Stomach (tissue), 9 donors: Measurements from ENCODE around the gene OR2A25. TPM values are rescaled to one million over a fixed set of nuclear protein-coding genes. Genes with fewer than 3 reads are reported as not detected.

ENCODE experiments used
- DNase-seq, 2 donors: peaks; one replicate each; pipeline versions ENCODE4 v3.0.0 to v3.0.0-alpha.2; 2013 to 2019
- H3K27ac ChIP-seq, 5 donors: fragments of 200-600 bp in 4 of 5; sonication (generic) in 4 of 5; one replicate each; pipeline ENCODE4 v1.5.1; 2013 to 2019; ENCODE audit warnings: mild to moderate bottlenecking in 1 of 5, moderate library complexity in 1 of 5
- H3K27me3 ChIP-seq, 3 donors: fragments of 200-600 bp; sonication (generic); one replicate each; pipeline ENCODE4 v1.5.1; 2017 to 2019; ENCODE audit warnings: mixed run types in 1 of 3
- H3K36me3 ChIP-seq, 4 donors: fragments of 200-600 bp; sonication (generic); 1 replicate in 3 of 4; 2 replicates in 1 of 4; pipeline ENCODE4 v1.5.1; 2016 to 2019
- H3K4me1 ChIP-seq, 4 donors: fragments of 200-600 bp; sonication (generic); one replicate each; pipeline ENCODE4 v1.5.1; 2016 to 2019
- H3K4me3 ChIP-seq, 4 donors: fragments of 200-600 bp; sonication (generic) in 3 of 4; one replicate each; pipeline ENCODE4 v1.5.1; 2016 to 2019; ENCODE audit warnings: mild to moderate bottlenecking in 1 of 4
- H3K9me3 ChIP-seq, 4 donors: fragments of 200-600 bp; sonication (generic); one replicate each; pipeline ENCODE4 v1.5.1; 2016 to 2019
- EP300 ChIP-seq: sonication (generic); formaldehyde crosslinking; IDR thresholded peaks from one replicate; pipeline ENCODE4 v1.6.1; 2017; ENCODE audit warnings: antibody characterized with exemption
- POLR2A ChIP-seq, 4 donors: fragments of 450-650 bp; IDR thresholded peaks; one replicate each; pipeline ENCODE4 v1.6.1; 2016; ENCODE audit warnings: antibody characterized with exemption in 4 of 4, control low read depth in 2 of 4, mild to moderate bottlenecking in 1 of 4, moderate library complexity in 1 of 4
- POLR2AphosphoS5 ChIP-seq, 3 donors: sonication (generic); formaldehyde crosslinking; IDR thresholded peaks; one replicate each; pipeline ENCODE4 v1.6.1; 2016; ENCODE audit warnings: antibody characterized with exemption in 3 of 3
- WGBS, 5 donors: extraction: QIAGEN DNeasy Blood & Tissue Kit in 3 of 5; methylation state at CpG; one replicate each; pipeline versions ENCODE4 v1.1.5 to v1.1.7; 2013 to 2018; 5-methylcytosine and 5-hydroxymethylcytosine counted together
- intact Hi-C: fragments of 100-400 bp; cut with DNase I; formaldehyde crosslinking; loops from one replicate; pipeline ENCODE4 v1.15.1; 2023; ENCODE audit warnings: low total_unique reads
- polyA plus RNA-seq, 3 donors: library from polyadenylated mRNA; stranded (reverse); fragments of 200-250 nt; gene quantifications; one replicate each; pipeline ENCODE4 v1.2.3, GENCODE V29; 2013
- total RNA-seq, 5 donors: library from RNA; depleted of rRNA; stranded (reverse); fragments of >200 nt; gene quantifications; one replicate each; pipeline versions ENCODE4 v1.1.0 to v1.2.3, GENCODE V29; 2014 to 2016
- TF ChIP-seq, protein P1 (sequence below), 7 experiments: fragments of 450-650 bp in 4 of 7; fragments of 200-600 bp in 3 of 7; sonication (generic) in 3 of 7; IDR thresholded peaks; one replicate each; pipeline ENCODE4 v1.5.1; 2016 to 2019; ENCODE audit warnings: antibody characterized with exemption in 7 of 7, control low read depth in 2 of 7, mild to moderate bottlenecking in 1 of 7
- donor health status: healthy with polysubstance abuse.
- donor health status: Bipolar disorder and iron deficiency.
- donor health status: healthy.

The OR2A25 gene
- total and polyA plus RNA-seq, 8 donors = not detected

DNA sequence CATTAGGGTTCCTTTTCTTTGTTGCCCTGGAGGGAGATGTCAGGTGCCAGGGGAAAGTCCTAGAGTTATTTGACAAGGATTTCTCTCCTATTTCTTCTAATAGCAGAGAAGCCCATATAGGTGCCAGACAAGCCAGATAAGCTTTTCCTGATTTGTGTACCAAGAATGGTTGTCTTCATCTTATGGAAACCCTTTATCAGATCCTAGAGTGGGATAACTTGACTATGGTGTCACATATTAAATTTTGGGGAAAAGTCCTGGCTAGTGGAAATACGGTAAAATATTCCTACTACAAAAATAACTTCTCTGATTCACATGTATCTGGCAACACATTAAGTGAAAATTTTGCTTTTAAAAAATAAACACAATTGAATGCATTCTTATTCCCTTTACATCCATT, 17.6 kb downstream of the OR2A25 start:
- no peaks in the 10 kb centered on the region for H3K4me1 ChIP-seq
- TF ChIP-seq POLR2AphosphoS5 (IDR thresholded peaks at IDR 0.05) = no peak
- TF ChIP-seq POLR2A (IDR thresholded peaks at IDR 0.05) = no peak
- no peak for TF ChIP-seq EP300
- no peak overlapping the region for H3K27ac ChIP-seq
- H3K27me3 ChIP-seq = no peaks in the 10 kb centered on the region
- DNase-seq = no peak
- no peaks in the 10 kb centered on the region for H3K36me3 ChIP-seq
- no peak overlapping the region for H3K4me3 ChIP-seq
- H3K9me3 ChIP-seq = peaks cover 0 to 6% (median 3%) of the 10 kb centered on the region in 4 donors
- 71 to 88% (median 81%) methylated on average over 1 of the region's 1 CpG for WGBS, 5 donors
- intact Hi-C loops = no loop called here

DNA sequence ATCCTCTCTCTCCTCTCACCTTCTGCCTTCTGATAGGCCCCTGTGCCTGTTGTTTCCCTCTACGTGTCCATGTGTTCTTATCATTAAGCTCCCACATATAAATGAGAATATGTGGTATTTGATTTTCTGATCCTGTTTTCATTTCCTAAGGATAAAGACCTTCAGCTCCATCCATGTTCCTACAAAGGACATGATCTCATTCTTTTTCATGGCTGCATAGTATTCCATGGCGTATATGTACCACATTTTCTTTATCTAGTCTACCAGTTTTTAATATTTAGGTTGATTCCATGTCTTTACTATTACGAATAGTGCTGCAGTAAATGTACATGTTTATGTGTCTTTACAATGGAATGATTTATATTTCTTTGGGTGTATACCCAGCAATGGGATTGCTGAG, 21.1 kb downstream of the OR2A25 start:
- H3K36me3 ChIP-seq = no peaks in the 10 kb centered on the region
- no peak overlapping the region for H3K4me3 ChIP-seq
- TF ChIP-seq POLR2A (IDR thresholded peaks at IDR 0.05) (no peak), POLR2AphosphoS5 (IDR thresholded peaks at IDR 0.05) (no peak), EP300 (no peak)
- TF ChIP-seq, protein P1, sequence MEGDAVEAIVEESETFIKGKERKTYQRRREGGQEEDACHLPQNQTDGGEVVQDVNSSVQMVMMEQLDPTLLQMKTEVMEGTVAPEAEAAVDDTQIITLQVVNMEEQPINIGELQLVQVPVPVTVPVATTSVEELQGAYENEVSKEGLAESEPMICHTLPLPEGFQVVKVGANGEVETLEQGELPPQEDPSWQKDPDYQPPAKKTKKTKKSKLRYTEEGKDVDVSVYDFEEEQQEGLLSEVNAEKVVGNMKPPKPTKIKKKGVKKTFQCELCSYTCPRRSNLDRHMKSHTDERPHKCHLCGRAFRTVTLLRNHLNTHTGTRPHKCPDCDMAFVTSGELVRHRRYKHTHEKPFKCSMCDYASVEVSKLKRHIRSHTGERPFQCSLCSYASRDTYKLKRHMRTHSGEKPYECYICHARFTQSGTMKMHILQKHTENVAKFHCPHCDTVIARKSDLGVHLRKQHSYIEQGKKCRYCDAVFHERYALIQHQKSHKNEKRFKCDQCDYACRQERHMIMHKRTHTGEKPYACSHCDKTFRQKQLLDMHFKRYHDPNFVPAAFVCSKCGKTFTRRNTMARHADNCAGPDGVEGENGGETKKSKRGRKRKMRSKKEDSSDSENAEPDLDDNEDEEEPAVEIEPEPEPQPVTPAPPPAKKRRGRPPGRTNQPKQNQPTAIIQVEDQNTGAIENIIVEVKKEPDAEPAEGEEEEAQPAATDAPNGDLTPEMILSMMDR (IDR thresholded peaks at IDR 0.05) = no peak
- no peaks in the 10 kb centered on the region for H3K27me3 ChIP-seq
- no peaks in the 10 kb centered on the region for H3K4me1 ChIP-seq
- no peak overlapping the region for H3K27ac ChIP-seq
- DNase-seq = no peak
- 80 to 91% (median 89%) methylated on average over 3 of the region's 3 CpGs for WGBS, 5 donors
- intact Hi-C loops = no loop called here
- peaks cover 0 to 6% (median 3%) of the 10 kb centered on the region in 4 donors for H3K9me3 ChIP-seq

DNA sequence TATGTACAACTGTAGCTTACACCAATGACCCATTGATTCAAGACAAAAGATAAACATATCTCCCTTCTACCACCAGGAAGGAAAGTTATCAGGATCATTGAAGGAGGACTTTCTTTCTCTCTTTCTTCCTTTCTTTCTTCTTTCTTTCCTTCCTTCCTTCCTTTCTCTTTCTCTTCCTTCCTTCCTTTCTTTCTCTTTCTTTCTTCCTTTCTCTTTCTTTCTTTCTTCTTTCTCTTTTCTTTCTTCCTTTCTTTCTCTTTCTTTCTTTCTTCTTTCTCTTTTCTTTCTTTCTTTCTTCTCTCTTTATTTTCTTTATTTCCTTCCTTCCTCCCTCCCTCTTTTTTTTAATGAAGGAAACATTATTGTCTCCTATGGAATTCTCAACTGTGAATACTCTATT, 29.2 kb downstream of the OR2A25 start:
- Histone ChIP-seq H3K27me3 (no peaks in the 10 kb centered on the region), H3K4me3 (no peak overlapping the region), H3K27ac (no peak overlapping the region), H3K36me3 (no peaks in the 10 kb centered on the region), H3K4me1 (no peaks in the 10 kb centered on the region), H3K9me3 (no peaks in the 10 kb centered on the region)
- TF ChIP-seq, protein P1 (IDR thresholded peaks at IDR 0.05) = no peak
- TF ChIP-seq POLR2AphosphoS5 (IDR thresholded peaks at IDR 0.05) (no peak), EP300 (no peak), POLR2A (IDR thresholded peaks at IDR 0.05) (no peak)
- intact Hi-C loops = no loop called here
- no peak for DNase-seq

DNA sequence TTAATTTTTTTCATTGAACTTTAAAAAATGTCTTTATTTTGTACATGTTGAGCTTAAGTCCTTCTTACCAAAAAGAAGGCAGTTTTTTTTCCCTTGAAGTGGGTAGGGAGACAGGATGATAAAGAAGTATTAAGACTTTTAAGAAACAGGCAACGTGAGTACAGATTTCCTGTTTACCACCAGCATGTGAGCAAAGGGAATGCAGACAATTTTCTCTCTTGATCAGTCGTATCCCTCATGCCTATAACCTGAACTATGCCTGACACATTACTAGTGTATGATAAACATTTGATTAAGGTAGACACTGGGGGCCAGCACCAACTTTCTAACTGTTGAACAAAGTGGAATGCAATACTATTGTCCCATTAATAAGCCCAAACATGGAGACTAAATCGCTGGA, 31.0 kb downstream of the OR2A25 start:
- intact Hi-C loops = no loop called here
- TF ChIP-seq, protein P1 (IDR thresholded peaks at IDR 0.05) = no peak
- TF ChIP-seq POLR2AphosphoS5 (IDR thresholded peaks at IDR 0.05) (no peak), EP300 (no peak), POLR2A (IDR thresholded peaks at IDR 0.05) (no peak)
- Histone ChIP-seq H3K27ac (no peak overlapping the region), H3K4me1 (no peaks in the 10 kb centered on the region), H3K36me3 (no peaks in the 10 kb centered on the region), H3K4me3 (no peak overlapping the region), H3K9me3 (no peaks in the 10 kb centered on the region), H3K27me3 (no peaks in the 10 kb centered on the region)
- WGBS, 5 donors = 50 to 56% (median 52%) methylated on average over 3 of the region's 3 CpGs
- DNase-seq = no peak

DNA sequence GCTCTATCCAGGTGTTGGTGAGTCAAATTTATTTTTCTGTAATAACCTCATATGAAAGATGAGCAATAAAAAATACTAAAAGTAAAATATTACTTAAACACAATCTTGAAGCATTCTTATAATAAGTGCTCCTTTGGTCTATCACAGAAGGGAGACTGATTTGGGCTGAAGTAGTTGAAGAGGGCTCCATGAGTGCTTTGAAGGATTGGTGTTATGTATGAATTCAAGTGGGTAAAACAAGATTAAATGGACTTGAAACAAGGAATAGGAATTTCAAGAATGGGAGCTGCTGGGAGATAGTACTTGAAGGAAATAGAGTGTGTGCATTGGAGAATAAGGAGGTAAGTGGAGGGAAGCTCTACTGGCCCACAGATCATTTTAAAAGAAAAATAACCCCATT, 32.4 kb downstream of the OR2A25 start:
- no peaks in the 10 kb centered on the region for H3K27me3 ChIP-seq
- H3K27ac ChIP-seq = no peak overlapping the region
- DNase-seq = no peak
- no peak overlapping the region for H3K4me3 ChIP-seq
- H3K4me1 ChIP-seq = no peaks in the 10 kb centered on the region
- intact Hi-C loops = no loop called here
- H3K9me3 ChIP-seq = no peaks in the 10 kb centered on the region
- H3K36me3 ChIP-seq = no peaks in the 10 kb centered on the region
- TF ChIP-seq POLR2A (IDR thresholded peaks at IDR 0.05) (no peak), POLR2AphosphoS5 (IDR thresholded peaks at IDR 0.05) (no peak), EP300 (no peak)
- TF ChIP-seq, protein P1 (IDR thresholded peaks at IDR 0.05) = no peak
